Transverse colon (tissue), 4 donors: ENCODE data around the gene TSPAN13. TPM values are rescaled to one million over a fixed set of nuclear protein-coding genes. Genes with fewer than 3 reads are reported as not detected.
A peak's percentile ranks its signal among the peaks of the same experiment; 100 is the strongest.

Experiments used
- DNase-seq: peaks from one replicate; pipeline ENCODE4 v3.0.0-alpha.2; 2019
- H3K27ac ChIP-seq, 4 donors: fragments of 200-600 bp; sonication (generic); 2 replicates each; pipeline ENCODE4 v1.5.1; 2016 to 2018; ENCODE audit warnings: inconsistent platforms in 4 of 4
- H3K27me3 ChIP-seq: fragments of 200-600 bp; sonication (generic); 2 replicates; pipeline ENCODE4 v1.5.1; 2017; ENCODE audit warnings: inconsistent platforms
- H3K36me3 ChIP-seq, 4 donors: fragments of 200-600 bp; sonication (generic); 2 replicates each; pipeline ENCODE4 v1.5.1; 2017 to 2019; ENCODE audit warnings: inconsistent platforms in 4 of 4
- H3K4me1 ChIP-seq, 4 donors: fragments of 200-600 bp; sonication (generic); 2 replicates each; pipeline ENCODE4 v1.5.1; 2017 to 2020; ENCODE audit warnings: inconsistent platforms in 4 of 4
- H3K4me3 ChIP-seq, 4 donors: fragments of 200-600 bp; sonication (generic); 1 replicate in 1 of 4; 2 replicates in 3 of 4; pipeline versions ENCODE4 v1.5.1 to v1.6.1; 2017 to 2019; ENCODE audit warnings: inconsistent platforms in 4 of 4
- H3K9me3 ChIP-seq, 2 donors: fragments of 200-600 bp; sonication (generic); 2 replicates each; pipeline ENCODE4 v1.5.1; 2017 to 2019; ENCODE audit warnings: inconsistent platforms in 2 of 2
- CTCF ChIP-seq, 5 experiments: fragments of 200-600 bp in 3 of 5; fragments of 450-650 bp in 2 of 5; sonication (generic) in 3 of 5; IDR thresholded peaks; 1 replicate in 2 of 5; 2 replicates in 3 of 5; pipeline ENCODE4 v1.5.1; 2016 to 2017; ENCODE audit warnings: antibody characterized with exemption in 5 of 5, inconsistent platforms in 3 of 5, mild to moderate bottlenecking in 2 of 5, moderate library complexity in 1 of 5
- EP300 ChIP-seq: sonication (generic); formaldehyde crosslinking; IDR thresholded peaks from one replicate; pipeline ENCODE4 v1.6.1; 2017; ENCODE audit warnings: antibody characterized with exemption, low read depth
- POLR2A ChIP-seq: fragments of 450-650 bp; IDR thresholded peaks from one replicate; pipeline ENCODE4 v1.6.1; 2016; ENCODE audit warnings: antibody characterized with exemption, mild to moderate bottlenecking, moderate library complexity
- POLR2AphosphoS5 ChIP-seq, 3 donors: sonication (generic); formaldehyde crosslinking; IDR thresholded peaks; one replicate each; pipeline ENCODE4 v1.6.1; 2016; ENCODE audit warnings: antibody characterized with exemption in 3 of 3
- WGBS, 2 donors: methylation state at CpG; one replicate each; pipeline ENCODE4 v1.1.5; 2018; ENCODE audit warnings: low coverage in 1 of 2; 5-methylcytosine and 5-hydroxymethylcytosine counted together
- in situ Hi-C, 4 donors: fragments of 200-750 bp; cut with MboI; loops; one replicate each; pipeline versions ENCODE4 v1.15.0 to v1.15.1; 2017; ENCODE audit warnings: low sequenced_read_pairs in 3 of 4, low pct_ligation_motif_present in 1 of 4, low pct_unique_long_range_greater_than_20kb in 1 of 4
- intact Hi-C: fragments of 100-400 bp; cut with DNase I; formaldehyde crosslinking; loops from one replicate; pipeline ENCODE4 v1.15.1; 2023; ENCODE audit warnings: low total_unique reads
- total RNA-seq, 4 donors: library from RNA; depleted of rRNA; stranded (reverse); fragments of >200 nt; gene quantifications; one replicate each; pipeline ENCODE4 v1.1.0, GENCODE V29; 2016

The TSPAN13 gene
- total RNA-seq, 4 donors from 2014 or later = 6.8 to 44.4 (median 21.4) TPM

- peaks cover 0 to 23% (median 4%) of the 10 kb centered on the region in 4 donors for H3K36me3 ChIP-seq
- intact Hi-C loops (no loop called here), in situ Hi-C loops (no loop called here)
- H3K4me1 ChIP-seq = peaks cover 0 to 10% (median under 1%) of the 10 kb centered on the region in 4 donors
- DNase-seq = no peak
- WGBS, 2 donors = 34 to 45% methylated on average over 6 of the region's 6 CpGs
- no peak overlapping the region for H3K27ac ChIP-seq
- H3K9me3 ChIP-seq = no peaks in the 10 kb centered on the region
- H3K4me3 ChIP-seq = no peak overlapping the region
- TF ChIP-seq POLR2AphosphoS5 (IDR thresholded peaks at IDR 0.05) = no peak
- no peak for TF ChIP-seq POLR2A
- TF ChIP-seq CTCF (IDR thresholded peaks at IDR 0.05) = no peak
- no peak for TF ChIP-seq EP300
- no peaks in the 10 kb centered on the region for H3K27me3 ChIP-seq
Measured at GRCh38 chr7:16795624-16796023, 42.1 kb downstream of the TSPAN13 start.

DNA sequence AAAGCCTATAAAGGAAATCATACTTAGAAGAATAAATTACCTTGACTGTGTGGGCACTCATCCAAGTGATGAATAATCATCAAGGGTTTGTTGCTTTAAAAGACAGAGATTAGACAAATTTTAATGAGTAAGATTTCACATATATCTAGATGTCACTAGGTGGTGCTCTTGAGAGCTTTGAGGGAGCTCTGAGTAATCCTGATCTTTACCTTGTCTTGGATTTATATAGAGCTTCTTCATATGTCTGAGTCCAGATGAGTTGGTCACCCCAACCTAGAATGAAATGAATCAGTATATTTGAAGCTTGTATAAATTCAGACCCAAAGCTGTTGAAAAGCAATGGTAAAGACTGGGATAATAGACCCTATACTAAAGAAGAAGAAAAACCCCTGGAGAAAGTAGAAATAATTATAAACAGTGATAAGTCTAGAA lies 47.6 kb downstream of the TSPAN13 start:
- Histone ChIP-seq H3K9me3 (no peaks in the 10 kb centered on the region), H3K4me1 (peaks cover 0 to 28% (median 7%) of the 10 kb centered on the region in 4 donors), H3K27ac (peak overlapping the region; percentile 23 to 85 (median 68)), H3K27me3 (no peaks in the 10 kb centered on the region), H3K36me3 (peaks cover 0 to 17% (median 1%) of the 10 kb centered on the region in 4 donors), H3K4me3 (peak overlapping the region in 1 of 4 donors; percentile 60)
- TF ChIP-seq CTCF (IDR thresholded peaks at IDR 0.05) (peak; percentile 40 to 58 (median 47)), EP300 (no peak)
- intact Hi-C loops = no loop called here
- DNase-seq = no peak
- in situ Hi-C loops = no loop called here

DNA sequence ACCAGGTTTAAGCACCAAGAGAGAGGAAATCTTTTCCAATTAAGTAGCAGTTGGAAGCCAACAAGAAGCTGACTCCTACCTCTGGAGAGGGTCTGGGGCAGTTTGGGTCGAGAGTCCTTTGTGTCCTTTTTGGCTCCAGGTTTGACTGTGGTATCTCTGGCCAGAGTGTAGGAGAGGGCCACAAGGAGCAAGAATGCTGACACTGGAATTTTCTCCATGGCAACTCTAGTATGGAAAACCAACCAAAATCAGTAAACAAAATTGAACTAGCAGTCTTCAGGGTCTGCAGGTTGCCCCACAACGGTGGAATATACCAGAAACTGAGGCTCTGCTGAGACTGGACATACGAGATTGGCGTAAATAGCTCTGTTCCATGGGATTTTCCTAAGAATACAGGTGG lies 48.0 kb downstream of the TSPAN13 start:
- in situ Hi-C loops (no loop called here), intact Hi-C loops (no loop called here)

GRCh38 chr7:16803125-16803524 lies 49.6 kb downstream of the TSPAN13 start:
- no peaks in the 10 kb centered on the region for H3K27me3 ChIP-seq
- WGBS, 2 donors = 47 to 56% methylated on average over 3 to 4 of the region's 4 CpGs
- H3K9me3 ChIP-seq = no peaks in the 10 kb centered on the region
- TF ChIP-seq POLR2AphosphoS5 (IDR thresholded peaks at IDR 0.05) (no peak), EP300 (no peak), POLR2A (no peak), CTCF (IDR thresholded peaks at IDR 0.05) (no peak)
- peaks cover 0 to 6% (median 1%) of the 10 kb centered on the region in 4 donors for H3K36me3 ChIP-seq
- H3K4me3 ChIP-seq = peak overlapping the region in 3 of 4 donors; percentile 41 to 60 (median 43)
- in situ Hi-C loops = no loop called here
- peak overlapping the region; percentile 81 to 85 (median 85) for H3K27ac ChIP-seq
- intact Hi-C loops = no loop called here
- no peak for DNase-seq
- H3K4me1 ChIP-seq = peaks cover 0 to 29% (median 7%) of the 10 kb centered on the region in 4 donors

More for the DNA sequence above, 48.0 kb downstream of the TSPAN13 start:
- Histone ChIP-seq H3K4me1 (peaks cover 0 to 29% (median 7%) of the 10 kb centered on the region in 4 donors), H3K27ac (peak overlapping the region; percentile 23 to 85 (median 68)), H3K4me3 (peak overlapping the region in 1 of 4 donors; percentile 60), H3K27me3 (no peaks in the 10 kb centered on the region), H3K36me3 (peaks cover 0 to 17% (median 1%) of the 10 kb centered on the region in 4 donors), H3K9me3 (no peaks in the 10 kb centered on the region)
- no peak for DNase-seq
- TF ChIP-seq EP300 = no peak
- TF ChIP-seq POLR2A = no peak
- TF ChIP-seq CTCF (IDR thresholded peaks at IDR 0.05) = no peak
- no peak for TF ChIP-seq POLR2AphosphoS5 (IDR thresholded peaks at IDR 0.05)
- 77 to 81% methylated on average over 3 to 4 of the region's 4 CpGs for WGBS, 2 donors
